Glutamatergic neuron (in vitro differentiated cells): ENCODE results near the gene ADGRG2. TPM values are rescaled to one million over a fixed set of nuclear protein-coding genes. Genes with fewer than 3 reads are reported as not detected.

Experiments used
- DNase-seq: peaks from one replicate; pipeline ENCODE4 v3.0.0; 2022
- H3K27ac Mint-ChIP-seq: one replicate; pipeline ENCODE4 v1.8.0; 2020; ENCODE audit warnings: mild to moderate bottlenecking, mixed read lengths, inconsistent platforms; ENCODE audit not compliant: unreplicated experiment
- H3K27me3 Mint-ChIP-seq: one replicate; pipeline ENCODE4 v1.8.0; 2020; ENCODE audit warnings: mild to moderate bottlenecking, moderate library complexity, mixed read lengths, inconsistent platforms; ENCODE audit not compliant: unreplicated experiment
- H3K36me3 Mint-ChIP-seq: one replicate; pipeline ENCODE4 v1.8.0; 2020; ENCODE audit warnings: mild to moderate bottlenecking, mixed read lengths, inconsistent platforms; ENCODE audit not compliant: unreplicated experiment
- H3K4me1 Mint-ChIP-seq: one replicate; pipeline ENCODE4 v1.8.0; 2020; ENCODE audit warnings: mild to moderate bottlenecking, low read depth, mixed read lengths, inconsistent platforms; ENCODE audit not compliant: unreplicated experiment
- H3K4me3 Mint-ChIP-seq: one replicate; pipeline ENCODE4 v1.8.0; 2020; ENCODE audit warnings: mild to moderate bottlenecking, mixed read lengths, inconsistent platforms; ENCODE audit not compliant: unreplicated experiment
- H3K9me3 Mint-ChIP-seq: one replicate; pipeline ENCODE4 v1.8.0; 2020; ENCODE audit warnings: mild to moderate bottlenecking, moderate library complexity, mixed read lengths, inconsistent platforms; ENCODE audit not compliant: unreplicated experiment
- CTCF ChIP-seq: fragments of 200-600 bp; sonication (generic); IDR thresholded peaks from one replicate; pipeline ENCODE4 v1.5.0; 2021; ENCODE audit not compliant: partially characterized antibody, unreplicated experiment
- total RNA-seq: library from RNA; stranded (reverse); fragmentation: NEBNext Ultra II Directional; extraction: Animal tissue kit (Norgen Biotek cat#: 25700); gene quantifications from one replicate; pipeline ENCODE4 v1.2.1, GENCODE V29; 2021; ENCODE audit not compliant: unreplicated experiment

The ADGRG2 gene
- total RNA-seq, 1 donor from 2014 or later = 0.39 TPM

- no peak overlapping the region for H3K27ac Mint-ChIP-seq
- H3K4me1 Mint-ChIP-seq = no peaks in the 10 kb centered on the region
- TF ChIP-seq CTCF = no peak
- H3K9me3 Mint-ChIP-seq = peaks cover 1% of the 10 kb centered on the region
- H3K27me3 Mint-ChIP-seq = no peaks in the 10 kb centered on the region
- no peak for DNase-seq
- H3K4me3 Mint-ChIP-seq = no peak overlapping the region
- H3K36me3 Mint-ChIP-seq = no peaks in the 10 kb centered on the region
Measured at GRCh38 chrX:18955676-18956075, 166.6 kb downstream of the ADGRG2 start.

GRCh38 chrX:18951032-18951431 lies 171.2 kb downstream of the ADGRG2 start:
- Mint-ChIP-seq H3K4me3 (no peak overlapping the region), H3K36me3 (no peaks in the 10 kb centered on the region), H3K27me3 (no peaks in the 10 kb centered on the region), H3K4me1 (no peaks in the 10 kb centered on the region), H3K27ac (no peak overlapping the region), H3K9me3 (no peaks in the 10 kb centered on the region)
- no peak for TF ChIP-seq CTCF
- no peak for DNase-seq

GRCh38 chrX:18949944-18950301 lies 172.3 kb downstream of the ADGRG2 start:
- TF ChIP-seq CTCF = no peak
- Mint-ChIP-seq H3K4me3 (no peak overlapping the region), H3K36me3 (no peaks in the 10 kb centered on the region), H3K27me3 (no peaks in the 10 kb centered on the region), H3K9me3 (no peaks in the 10 kb centered on the region), H3K4me1 (no peaks in the 10 kb centered on the region), H3K27ac (no peak overlapping the region)
- no peak for DNase-seq

- H3K4me3 Mint-ChIP-seq = no peak overlapping the region
- TF ChIP-seq CTCF = no peak
- H3K9me3 Mint-ChIP-seq = no peaks in the 10 kb centered on the region
- DNase-seq = no peak
- no peaks in the 10 kb centered on the region for H3K36me3 Mint-ChIP-seq
- no peak overlapping the region for H3K27ac Mint-ChIP-seq
- no peaks in the 10 kb centered on the region for H3K4me1 Mint-ChIP-seq
- no peaks in the 10 kb centered on the region for H3K27me3 Mint-ChIP-seq
Measured at GRCh38 chrX:18949291-18949943, 172.9 kb downstream of the ADGRG2 start.

- no peak for TF ChIP-seq CTCF
- H3K27me3 Mint-ChIP-seq = no peaks in the 10 kb centered on the region
- H3K36me3 Mint-ChIP-seq = no peaks in the 10 kb centered on the region
Measured at GRCh38 chrX:18946611-18947010, 175.7 kb downstream of the ADGRG2 start.

More at GRCh38 chrX:18946611-18947010, 175.7 kb downstream of the ADGRG2 start:
- Mint-ChIP-seq H3K4me1 (no peaks in the 10 kb centered on the region), H3K9me3 (no peaks in the 10 kb centered on the region), H3K4me3 (no peak overlapping the region), H3K27ac (no peak overlapping the region)
- no peak for DNase-seq
